Midbrain (tissue), 1 donor: ENCODE data around the gene SNX30.

Experiments used
- DNase-seq: peaks from one replicate; lab custom pipeline; 2025; lab: John Stamatoyannopoulos, UW

SNX30 gene

DNA sequence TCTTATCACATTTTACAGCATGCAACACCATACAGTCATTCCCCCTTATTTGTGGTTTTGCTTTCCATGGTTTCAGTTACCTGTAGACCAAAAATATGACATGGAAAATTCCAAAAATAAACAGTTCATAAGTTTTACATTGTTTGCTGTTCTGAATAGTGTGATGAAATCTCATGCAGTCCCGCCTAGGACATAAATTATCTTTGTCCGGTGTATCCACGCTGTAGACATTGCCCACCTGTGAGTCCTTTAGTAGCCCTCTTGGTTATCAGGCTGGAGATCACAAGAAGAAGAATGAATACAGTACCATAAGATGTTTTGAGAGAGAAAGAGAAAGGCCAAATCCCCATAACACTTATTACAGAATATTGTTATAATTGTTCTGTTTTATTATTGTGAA is 72.1 kb downstream of the SNX30 start:
- DNase-seq: no peak

DNA sequence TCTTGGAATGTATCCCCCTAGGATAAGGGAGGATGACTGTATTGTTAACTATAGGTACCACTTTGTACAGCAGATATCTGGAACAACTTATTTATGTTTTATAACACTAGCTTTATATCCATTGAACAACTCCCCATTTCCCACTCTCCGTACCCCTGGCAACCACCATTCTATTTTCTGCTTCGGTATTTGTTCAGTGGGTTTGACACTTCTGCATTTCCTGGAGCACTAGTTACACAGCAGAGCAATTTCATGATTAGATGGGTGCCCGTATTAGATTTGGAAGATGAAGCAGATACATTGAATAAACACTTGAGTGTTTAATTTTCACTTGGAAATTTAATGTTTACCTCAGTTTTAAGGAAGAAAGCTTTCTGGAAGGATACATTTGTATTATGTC is 72.7 kb downstream of the SNX30 start:
- no peak for DNase-seq

DNA sequence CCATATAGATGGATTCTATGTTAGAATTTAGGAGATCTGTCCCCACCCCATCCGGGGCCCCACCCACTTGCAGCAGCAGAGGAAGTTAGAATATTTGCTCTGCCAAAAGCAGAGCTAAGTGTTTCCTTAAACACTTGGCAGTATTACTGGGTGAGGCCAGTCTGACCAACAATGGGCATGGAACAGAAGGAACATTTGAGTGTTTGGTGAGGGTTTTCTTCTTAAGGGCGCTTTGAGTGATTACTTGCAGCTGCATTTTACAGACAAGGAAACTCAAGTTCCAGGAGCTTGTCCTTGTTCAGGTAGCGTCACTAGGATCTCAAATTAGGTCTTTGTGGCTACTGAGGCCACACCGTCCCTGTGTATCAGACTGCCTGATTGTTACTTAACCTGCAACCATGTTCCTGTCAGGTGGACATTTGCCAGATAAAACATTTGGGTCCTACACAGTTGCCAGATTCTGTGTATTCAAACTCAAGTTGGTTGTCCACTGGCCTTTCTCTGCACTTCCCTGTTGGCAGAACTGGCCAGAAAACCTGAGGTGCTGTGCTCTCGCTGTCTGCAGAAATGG is 80.8 kb downstream of the SNX30 start:
- no peak for DNase-seq

DNA sequence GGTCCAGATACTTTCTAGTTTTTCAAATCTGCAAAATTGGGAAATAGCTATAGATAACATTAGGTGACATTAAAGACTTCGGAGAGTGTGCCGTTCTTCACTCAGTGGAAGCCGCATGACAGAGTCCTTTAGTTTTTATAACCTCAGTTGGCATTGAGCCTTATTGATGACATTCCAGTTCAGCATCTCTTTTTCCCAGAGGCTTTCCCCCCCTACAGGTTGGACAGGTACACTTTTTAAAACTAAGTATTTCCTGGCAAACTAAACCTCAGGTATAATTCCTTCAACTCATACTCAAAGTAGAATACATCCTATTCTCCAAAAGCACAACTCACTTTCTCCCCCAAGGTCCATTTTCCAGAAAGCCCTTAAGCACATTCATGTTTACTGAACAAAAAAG is 81.4 kb downstream of the SNX30 start:
- no peak for DNase-seq

DNA sequence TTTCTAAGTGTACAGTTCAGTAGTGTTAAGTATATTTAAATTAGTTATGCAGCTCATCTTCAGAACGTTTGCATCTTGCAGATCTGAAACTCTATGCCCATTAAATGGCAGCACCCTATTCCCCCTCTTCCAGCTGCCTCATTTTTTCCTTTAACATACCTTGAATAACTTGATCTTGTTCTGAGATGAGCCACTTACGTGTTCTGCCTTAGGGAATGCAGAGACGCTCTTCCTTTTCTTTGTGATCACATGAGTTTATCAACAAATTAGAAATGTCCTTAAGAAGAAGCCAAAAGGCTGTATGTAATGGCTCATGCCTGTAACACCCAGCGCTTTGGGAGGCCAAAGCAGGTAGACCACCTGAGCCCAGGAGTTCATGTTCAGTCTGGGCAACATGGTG is 82.5 kb downstream of the SNX30 start:
- no peak for DNase-seq

DNA sequence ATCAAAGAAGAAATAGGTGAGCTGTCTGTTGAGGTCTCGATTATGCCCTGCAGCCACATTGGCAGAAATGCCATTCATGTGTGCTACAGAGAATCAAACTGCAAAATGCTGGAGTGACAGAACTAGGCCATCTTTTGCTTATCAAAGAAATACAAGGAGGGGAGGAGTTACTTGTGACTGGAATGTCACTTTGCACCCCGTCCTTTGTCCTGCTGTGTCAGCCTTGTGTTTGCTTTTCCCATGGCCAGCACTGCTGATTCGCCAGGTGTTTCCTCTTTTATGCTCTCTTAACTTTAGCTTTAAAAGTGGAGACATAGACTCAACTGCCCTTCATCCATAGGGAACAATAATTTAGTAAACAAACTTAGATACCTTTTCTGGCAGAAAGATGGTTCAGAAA is 85.8 kb downstream of the SNX30 start:
- DNase-seq: no peak

DNA sequence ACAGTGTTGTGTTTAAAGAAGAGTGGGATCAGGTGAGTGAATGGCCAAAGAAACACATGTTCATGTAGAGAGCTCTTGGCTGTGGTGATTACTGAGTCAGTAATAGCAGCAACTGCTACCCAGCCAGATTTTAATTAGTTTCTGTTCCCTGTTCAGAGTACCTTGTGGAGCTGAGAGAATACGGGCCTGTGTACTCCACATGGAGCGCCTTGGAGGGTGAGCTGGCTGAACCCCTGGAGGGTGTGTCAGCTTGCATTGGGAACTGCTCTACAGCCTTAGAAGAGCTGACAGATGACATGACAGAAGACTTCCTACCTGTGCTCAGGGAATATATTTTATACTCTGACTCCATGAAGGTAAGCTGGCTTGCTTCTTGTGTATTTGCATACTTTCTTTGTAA is 87.8 kb downstream of the SNX30 start:
- no peak for DNase-seq

DNA sequence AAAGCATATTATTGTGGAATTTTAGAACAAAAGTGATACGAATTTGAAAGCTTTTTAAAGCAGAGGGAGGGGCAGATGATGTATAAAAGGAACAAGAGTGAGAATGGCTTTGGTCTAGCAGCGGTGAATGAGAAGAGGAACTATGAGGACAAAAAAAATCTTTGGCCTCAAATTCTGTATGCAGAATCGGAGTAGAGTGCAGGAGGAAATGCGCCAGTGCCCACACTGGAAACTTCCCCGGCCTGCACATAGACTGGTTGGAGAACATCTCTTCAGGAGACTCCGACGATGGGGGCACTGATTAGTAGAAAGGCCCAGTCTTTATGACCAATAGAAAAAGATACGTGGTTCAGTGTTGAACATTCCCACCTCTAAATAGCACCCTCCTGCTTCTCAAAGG is 88.8 kb downstream of the SNX30 start:
- DNase-seq: peak; percentile 30

DNA sequence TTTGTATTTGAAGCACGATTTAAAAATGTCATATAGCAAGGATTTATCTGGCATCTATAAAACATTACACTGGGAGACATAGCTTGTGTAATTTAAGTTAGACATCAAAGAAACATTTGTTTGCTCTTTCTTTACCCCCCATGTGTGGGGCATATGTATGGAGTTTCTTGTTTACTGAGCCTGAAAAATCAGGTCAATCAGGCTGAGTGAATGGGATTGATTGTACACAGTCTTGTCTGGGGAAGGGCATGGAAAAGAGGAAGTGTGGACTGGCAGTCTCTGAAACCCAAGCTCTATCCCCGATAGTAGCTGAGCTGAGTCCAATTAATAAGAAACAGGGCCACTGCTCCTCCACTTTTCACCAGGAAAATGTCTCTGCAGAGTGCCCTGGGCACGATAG is 90.7 kb downstream of the SNX30 start:
- DNase-seq: peak; percentile 48

DNA sequence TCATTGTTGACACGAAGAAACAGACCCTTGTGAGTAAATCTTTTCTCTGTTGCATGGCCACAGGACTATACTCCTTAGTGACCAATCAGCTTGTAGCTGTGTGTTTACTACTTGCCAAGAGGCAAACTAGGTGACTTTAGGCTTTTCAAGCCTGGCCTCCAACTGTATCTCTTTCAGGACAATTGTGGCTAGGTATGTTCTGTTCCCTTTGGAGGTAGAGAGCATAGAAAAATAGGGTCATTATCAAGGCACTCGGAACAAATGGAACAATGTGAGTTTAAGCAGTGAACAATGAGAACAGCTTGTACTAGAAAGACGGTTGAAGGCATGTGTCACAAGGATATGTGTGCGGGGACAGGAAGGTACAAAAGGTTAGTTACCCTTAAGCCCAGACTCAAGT is 92.0 kb downstream of the SNX30 start:
- no peak for DNase-seq

DNA sequence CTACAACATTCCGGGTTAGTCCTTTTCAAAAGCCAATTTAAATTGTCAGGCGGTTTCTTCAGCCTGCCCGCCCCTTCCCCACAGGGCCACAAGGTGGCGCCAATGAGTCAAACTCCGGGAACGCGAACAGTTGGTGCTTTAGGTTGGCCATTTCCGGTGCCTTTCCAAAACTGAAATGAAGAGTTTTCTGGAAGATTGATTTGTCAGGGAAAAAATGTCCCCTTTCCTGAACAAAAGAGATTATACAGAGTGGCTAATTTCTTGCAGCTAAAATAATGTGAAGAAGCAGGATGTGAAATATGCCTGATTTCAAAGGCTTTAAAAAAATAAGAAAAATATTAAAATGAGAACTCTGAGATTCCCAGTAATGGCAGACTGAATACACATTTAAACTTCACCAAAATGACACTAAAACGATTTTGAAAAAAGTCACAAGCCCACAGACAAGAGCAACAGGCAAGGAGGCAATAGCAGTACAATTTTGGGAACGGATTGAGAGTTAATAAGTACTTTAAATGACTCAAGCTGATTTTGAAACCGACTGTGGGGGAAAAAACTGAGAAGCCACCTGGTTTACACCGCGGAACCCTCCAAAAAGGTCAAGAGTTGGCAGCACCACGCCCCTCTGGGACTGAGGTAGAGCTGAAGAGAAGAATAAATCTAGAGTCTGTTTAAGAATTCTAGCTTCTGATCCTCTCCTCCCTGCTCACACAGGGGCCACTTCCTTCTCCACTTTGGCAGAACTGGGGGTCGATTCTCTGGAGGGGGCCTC is 94.4 kb downstream of the SNX30 start:
- peak; percentile 72 for DNase-seq

DNA sequence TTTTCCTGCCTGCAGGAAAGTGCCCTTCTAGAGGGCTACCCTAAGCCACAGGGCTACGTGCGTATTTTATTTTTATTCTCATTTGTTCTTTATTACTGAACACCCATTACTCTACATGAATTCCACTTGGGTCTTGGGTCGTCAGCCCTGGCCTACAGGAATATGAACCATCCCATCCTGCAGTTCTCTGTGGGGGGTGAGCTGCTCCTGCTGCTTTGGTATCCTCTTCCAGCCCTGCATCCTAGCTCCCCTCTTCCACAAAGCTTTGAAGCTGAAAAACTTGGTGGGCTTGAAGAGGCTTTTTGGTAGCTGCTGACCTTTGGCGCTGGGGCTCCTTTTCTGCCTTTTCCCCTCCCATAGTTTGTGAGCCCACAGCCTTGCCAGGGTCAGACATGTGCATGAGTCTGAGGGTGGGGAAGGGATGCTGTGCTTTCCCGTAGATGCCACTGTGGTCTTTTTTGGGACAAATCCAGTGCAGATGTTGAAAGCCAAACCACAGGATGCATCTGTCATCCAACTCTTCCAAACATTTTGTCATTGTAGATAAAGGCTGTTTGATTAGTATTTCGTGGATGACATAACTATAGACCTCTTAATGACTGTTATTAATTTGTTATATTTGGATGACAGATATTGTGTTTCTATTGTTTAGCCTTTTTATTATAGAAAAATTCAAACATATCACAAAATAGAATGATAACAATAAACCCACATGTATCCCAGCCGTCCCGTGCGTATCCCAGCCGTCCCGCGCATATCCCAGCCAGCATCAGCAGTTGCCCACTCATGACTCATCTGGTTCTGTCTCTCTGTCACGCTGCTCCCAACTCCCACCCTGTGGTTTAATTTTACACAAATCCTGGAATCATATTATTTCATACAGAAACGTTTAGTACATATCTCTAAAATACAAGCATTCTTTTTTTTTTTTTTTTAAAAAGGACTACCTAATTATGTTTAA is 96.2 kb downstream of the SNX30 start:
- no peak for DNase-seq

DNA sequence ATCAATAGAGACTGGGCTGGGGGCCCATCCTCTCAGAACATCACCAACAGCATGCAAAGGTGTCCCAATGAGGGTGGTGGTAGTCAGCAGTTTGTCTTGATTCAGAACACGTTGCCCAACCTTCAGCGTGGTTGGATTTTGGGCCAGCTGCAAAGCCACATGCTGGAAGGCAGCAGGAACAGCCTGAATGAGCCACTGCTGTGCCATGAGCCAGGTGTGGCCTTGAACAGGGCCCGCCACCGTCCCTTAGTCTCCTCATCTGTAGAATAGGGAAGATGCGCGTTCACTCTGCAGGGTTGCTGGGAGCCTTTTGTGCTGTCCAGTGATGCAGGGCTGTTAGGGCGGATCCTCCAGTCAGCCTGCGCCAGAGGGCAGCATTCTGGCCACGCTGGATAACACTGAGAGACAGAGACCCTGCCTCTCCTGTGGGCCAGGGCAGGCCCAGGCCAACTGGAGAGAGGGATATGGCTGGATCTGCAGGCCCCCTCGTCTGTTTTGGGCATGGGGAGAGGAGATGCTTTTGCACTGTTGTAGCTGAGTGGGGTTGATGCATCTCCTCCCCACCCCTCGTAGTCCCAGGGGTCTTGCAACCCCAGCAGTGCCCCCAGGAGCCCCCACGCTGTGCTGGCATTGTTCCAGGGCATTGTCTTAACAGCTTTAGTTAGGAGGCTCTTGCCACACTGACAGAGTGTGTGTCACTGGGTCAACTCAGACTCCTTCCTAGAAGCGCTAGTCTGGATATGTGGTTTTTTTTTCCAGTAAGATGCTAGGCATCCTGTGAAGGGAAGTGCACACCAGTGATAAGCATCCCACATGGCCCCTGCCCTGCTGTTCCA is 98.0 kb downstream of the SNX30 start:
- DNase-seq: no peak

DNA sequence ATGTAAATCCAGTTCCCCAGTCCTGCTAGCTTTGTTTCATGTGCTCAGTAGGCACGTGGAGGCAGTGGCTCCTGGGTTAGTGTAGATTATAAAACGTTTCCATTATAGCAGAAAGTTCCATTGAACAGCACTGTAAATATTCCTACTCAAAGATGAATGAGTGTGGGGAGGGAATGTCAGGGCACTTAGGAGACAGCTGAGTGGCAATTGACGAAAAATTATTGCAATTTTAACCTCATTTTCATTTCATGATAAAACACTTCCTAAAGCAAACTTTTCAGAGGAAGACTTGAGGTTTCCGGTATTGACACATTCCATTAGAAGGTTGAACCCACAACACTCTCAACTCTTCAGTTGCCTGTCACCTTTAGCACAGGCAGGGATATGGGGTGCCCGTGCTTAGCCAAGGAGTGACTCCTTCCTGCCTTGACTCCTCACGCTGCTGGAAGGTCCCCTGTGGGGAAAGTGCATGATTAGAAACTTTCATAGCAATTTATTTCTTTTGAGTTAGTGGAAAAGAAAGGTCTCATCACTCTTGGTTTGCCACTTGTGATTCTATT is 98.9 kb downstream of the SNX30 start:
- DNase-seq: no peak

DNA sequence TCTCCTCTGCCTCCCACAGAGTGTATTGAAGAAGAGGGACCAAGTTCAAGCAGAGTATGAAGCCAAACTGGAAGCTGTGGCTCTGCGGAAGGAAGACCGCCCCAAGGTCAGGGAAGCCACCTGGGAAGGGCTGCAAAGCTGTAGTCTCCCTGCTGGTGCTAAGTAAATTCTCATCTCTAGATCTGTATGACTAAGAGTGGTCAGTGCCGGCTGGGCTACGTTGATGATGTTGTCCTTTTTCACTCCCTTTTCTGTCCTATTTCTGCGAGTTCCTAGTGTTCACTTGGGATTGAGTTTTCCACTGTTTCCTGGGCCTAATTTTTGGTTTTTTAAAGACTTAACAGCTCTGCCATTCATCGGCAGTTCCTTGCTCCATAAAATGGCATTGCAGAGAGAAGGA is 100.3 kb downstream of the SNX30 start:
- no peak for DNase-seq

DNA sequence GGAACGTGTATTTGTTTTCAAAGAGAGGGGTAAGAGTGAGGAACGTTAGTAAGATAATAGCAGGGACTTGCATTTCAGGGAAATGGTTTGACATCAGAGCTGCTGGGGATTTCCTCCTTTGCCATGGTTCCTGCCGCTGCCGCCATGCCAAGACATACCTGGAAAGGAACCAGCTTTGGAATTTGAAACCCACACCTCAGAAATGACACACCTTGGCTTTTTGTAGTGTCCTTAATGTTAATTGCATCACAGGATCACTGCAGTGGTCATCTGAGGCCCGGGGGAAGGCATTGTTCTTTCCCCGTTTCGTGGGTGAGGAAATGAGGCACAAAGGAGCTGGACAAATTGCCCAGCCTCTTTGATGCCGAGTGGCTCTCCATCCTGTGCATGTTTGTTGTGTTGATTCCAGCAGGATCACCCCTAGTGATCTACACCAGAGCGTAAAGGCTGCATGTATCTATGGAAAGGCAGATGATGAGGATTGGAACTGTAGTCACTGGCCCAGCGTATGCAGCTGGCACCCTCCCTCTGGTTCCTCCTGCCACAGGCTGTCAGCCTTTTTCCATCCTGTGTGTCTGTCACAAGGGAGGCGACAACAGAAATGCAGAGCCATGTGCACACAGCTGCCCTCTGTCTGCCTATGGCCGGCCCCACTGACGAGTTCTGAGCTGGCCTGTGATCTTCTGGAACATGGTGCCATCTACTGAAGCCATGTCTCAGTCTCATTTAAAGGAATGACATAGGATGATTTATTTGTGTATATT is 102.4 kb downstream of the SNX30 start:
- DNase-seq: peak; percentile 81

DNA sequence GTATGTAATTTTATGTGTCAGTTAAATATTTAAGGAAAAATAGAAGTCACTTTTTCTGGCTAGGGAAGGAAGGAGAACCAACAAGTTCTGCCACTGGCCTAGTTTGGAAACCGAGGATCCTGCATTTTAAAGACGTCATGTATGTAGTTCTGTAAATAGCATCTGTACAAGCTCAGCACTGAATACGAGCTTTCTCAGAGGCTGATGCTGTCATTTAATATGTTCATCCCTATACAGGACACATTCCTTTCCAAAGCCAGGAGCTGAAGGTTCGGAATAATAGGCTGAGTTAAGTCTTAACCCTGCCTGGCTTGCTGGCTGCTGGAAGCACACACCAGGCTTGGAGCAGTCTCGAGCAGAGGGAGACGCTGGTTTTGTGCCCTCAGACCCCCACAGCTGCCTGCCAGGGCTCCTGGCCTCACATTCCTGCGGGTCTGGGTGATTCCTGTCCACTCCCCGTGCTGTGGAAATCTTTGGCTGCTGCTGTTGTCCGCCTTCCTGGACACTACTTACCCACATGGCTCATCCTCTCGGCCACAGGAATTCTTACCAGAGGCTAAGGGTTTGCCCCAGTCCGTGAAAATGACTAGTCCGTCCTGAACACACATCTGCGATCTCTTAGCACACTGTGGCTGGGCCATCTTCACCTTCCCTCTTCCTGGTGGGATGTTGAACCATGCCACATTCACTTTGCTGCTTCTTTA is 103.5 kb downstream of the SNX30 start:
- DNase-seq: no peak

DNA sequence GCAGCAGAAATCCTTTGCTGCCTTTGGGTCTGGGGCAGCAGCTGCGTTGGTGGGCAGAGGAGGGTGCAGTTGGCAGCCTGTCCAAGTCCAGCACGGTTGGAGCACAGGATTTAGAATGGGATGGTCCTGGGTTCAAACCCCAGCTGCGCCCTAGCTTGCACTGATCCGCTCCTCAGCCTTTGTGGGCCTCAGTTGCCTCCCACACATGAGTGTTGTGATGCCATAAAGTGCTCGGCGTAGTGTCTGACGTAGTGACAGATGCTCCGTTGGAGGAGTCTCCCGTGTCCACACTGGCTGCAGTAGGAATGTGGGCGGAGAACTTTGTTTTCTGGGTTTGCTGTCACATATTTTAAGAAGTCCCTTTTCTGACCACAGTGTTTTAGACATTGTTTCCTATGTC is 104.1 kb downstream of the SNX30 start:
- no peak for DNase-seq

DNA sequence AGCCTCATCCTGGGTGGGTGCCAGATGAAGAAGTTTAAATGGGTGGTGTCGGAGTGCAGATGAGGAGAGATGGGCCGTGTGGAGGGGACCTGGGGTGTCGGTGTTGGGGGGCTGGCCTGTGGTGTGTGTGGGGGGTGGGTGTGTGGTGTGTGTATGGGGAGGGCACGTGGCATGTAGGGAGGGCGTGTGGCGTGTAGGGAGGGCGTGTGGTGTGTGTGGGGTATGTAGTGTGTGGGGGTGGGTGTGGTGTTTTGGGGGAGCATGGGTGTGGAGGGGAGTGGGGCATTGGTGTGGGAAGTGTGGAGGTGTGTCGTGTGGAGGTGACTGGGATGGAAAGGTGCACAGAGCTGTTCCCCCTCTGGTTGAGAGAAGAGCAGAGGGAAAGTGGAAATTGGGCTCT is 105.6 kb downstream of the SNX30 start:
- DNase-seq: no peak

DNA sequence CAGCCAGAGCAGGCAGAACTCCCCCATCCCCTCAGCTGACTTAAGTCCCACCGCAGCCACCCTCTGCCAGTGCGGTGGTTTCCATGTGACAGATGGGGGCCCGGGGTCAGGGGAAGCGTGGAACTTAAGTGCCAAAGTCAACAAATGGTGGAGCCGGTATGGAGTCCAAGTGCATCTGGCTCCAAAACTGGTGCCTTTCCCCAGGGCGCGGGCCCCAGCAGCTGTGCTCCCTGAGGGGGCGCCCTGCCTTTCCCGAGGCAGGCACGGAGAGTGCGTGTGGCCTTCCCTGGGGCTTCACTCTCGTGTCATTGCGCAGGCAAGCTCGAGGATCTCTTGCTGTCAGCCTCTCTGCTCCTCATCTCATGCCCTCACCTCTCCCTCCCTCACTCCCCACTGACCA is 106.3 kb downstream of the SNX30 start:
- no peak for DNase-seq
